ENCODE measurements around the gene PCDH15.

PCDH15 gene

GRCh38 chr10:53771701-53772100 lies 1029.3 kb downstream of the PCDH15 start:
- H3K27ac ChIP-seq = no peak overlapping the region
- H3K9me3 ChIP-seq = no peaks in the 10 kb centered on the region
- no peaks in the 10 kb centered on the region for H3K27me3 ChIP-seq
- H3K36me3 ChIP-seq = no peaks in the 10 kb centered on the region
- H3K4me3 ChIP-seq (ENCODE audit: low read depth in 1 of 2, low read length in 1 of 2) = no peak overlapping the region
- no peaks in the 10 kb centered on the region for H3K4me1 ChIP-seq (ENCODE audit: control insufficient read depth in 1 of 2, insufficient read depth in 1 of 2, low read depth in 1 of 2, low read length in 1 of 2)
- no peak for TF ChIP-seq CTCF (IDR thresholded peaks at IDR 0.05)

GRCh38 chr10:53770903-53771302 lies 1030.1 kb downstream of the PCDH15 start:
- Histone ChIP-seq H3K27me3 (no peaks in the 10 kb centered on the region), H3K36me3 (no peaks in the 10 kb centered on the region), H3K27ac (no peak overlapping the region), H3K9me3 (no peaks in the 10 kb centered on the region), H3K4me1 (ENCODE audit: control insufficient read depth in 1 of 2, insufficient read depth in 1 of 2, low read depth in 1 of 2, low read length in 1 of 2) (no peaks in the 10 kb centered on the region), H3K4me3 (ENCODE audit: low read depth in 1 of 2, low read length in 1 of 2) (no peak overlapping the region)
- TF ChIP-seq CTCF (IDR thresholded peaks at IDR 0.05) = no peak

- Histone ChIP-seq H3K36me3 (no peaks in the 10 kb centered on the region), H3K4me1 (ENCODE audit: control insufficient read depth in 1 of 2, insufficient read depth in 1 of 2, low read depth in 1 of 2, low read length in 1 of 2) (no peaks in the 10 kb centered on the region), H3K27me3 (no peaks in the 10 kb centered on the region), H3K9me3 (no peaks in the 10 kb centered on the region), H3K27ac (no peak overlapping the region), H3K4me3 (ENCODE audit: low read depth in 1 of 2, low read length in 1 of 2) (no peak overlapping the region)
- TF ChIP-seq CTCF (IDR thresholded peaks at IDR 0.05) = no peak
Measured at GRCh38 chr10:53765311-53765710, 1035.7 kb downstream of the PCDH15 start.

GRCh38 chr10:53754596-53755250 lies 1046.3 kb downstream of the PCDH15 start:
- Histone ChIP-seq H3K27ac (no peak overlapping the region), H3K4me3 (ENCODE audit: low read depth in 1 of 2, low read length in 1 of 2) (no peak overlapping the region), H3K36me3 (no peaks in the 10 kb centered on the region), H3K27me3 (no peaks in the 10 kb centered on the region), H3K9me3 (no peaks in the 10 kb centered on the region), H3K4me1 (ENCODE audit: control insufficient read depth in 1 of 2, insufficient read depth in 1 of 2, low read depth in 1 of 2, low read length in 1 of 2) (no peaks in the 10 kb centered on the region)
- no peak for TF ChIP-seq CTCF (IDR thresholded peaks at IDR 0.05)

All from neutrophil (primary cell).